ENCODE results near the gene CYSLTR2.

Gene CYSLTR2

DNA sequence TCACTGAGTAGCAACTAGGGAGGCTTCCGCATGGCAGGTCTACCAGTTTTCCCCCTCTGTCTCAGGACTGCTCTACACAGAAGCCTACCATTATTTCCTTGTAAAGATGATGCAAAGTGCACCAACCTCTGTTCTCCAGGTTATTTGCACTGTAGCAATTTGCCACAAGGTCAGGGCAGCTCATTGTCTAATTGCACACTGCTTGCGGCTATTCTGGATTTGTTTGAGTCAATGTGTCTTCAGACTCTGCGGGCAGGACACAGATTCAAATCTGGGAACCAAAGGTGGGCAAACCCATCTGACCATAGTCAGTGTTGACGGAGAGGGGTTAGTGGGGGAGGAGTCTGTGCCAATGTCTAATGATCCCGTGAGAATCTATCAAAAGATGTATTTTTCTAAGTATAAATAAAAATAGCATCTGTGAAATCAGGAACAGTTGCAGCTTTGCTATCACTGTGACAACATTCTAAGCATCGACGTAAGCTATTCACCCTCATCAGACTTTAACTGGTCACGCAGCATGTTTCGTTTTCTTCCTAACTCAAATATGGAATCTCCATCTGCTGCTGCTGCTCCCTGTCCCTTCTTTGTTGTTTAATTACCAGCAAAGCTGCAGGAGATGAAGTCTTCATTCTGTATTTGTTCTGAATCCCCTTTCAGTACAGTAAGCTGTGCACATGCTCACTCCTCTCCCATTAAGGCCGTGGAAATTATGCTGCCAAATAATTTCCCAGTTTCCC lies 26.4 kb downstream of the CYSLTR2 start:
- ATAC-seq (ENCODE audit: low read depth) (no peak), DNase-seq (ENCODE audit: low spot score) (no peak)
- TF ChIP-seq, protein P1, sequence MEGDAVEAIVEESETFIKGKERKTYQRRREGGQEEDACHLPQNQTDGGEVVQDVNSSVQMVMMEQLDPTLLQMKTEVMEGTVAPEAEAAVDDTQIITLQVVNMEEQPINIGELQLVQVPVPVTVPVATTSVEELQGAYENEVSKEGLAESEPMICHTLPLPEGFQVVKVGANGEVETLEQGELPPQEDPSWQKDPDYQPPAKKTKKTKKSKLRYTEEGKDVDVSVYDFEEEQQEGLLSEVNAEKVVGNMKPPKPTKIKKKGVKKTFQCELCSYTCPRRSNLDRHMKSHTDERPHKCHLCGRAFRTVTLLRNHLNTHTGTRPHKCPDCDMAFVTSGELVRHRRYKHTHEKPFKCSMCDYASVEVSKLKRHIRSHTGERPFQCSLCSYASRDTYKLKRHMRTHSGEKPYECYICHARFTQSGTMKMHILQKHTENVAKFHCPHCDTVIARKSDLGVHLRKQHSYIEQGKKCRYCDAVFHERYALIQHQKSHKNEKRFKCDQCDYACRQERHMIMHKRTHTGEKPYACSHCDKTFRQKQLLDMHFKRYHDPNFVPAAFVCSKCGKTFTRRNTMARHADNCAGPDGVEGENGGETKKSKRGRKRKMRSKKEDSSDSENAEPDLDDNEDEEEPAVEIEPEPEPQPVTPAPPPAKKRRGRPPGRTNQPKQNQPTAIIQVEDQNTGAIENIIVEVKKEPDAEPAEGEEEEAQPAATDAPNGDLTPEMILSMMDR (IDR thresholded peaks at IDR 0.05; ENCODE audit: poor library complexity, severe bottlenecking), result no peak
- Histone ChIP-seq H3K4me1 (ENCODE audit: insufficient read depth, poor library complexity, severe bottlenecking) (no peaks in the 10 kb centered on the region), H3K27me3 (ENCODE audit: insufficient read depth, poor library complexity, severe bottlenecking) (no peaks in the 10 kb centered on the region), H3K4me3 (ENCODE audit: severe bottlenecking) (no peak overlapping the region), H3K36me3 (ENCODE audit: low read depth) (no peaks in the 10 kb centered on the region), H3K9me3 (ENCODE audit: severe bottlenecking) (no peaks in the 10 kb centered on the region), H3K27ac (ENCODE audit: poor library complexity, severe bottlenecking) (no peak overlapping the region)

DNA sequence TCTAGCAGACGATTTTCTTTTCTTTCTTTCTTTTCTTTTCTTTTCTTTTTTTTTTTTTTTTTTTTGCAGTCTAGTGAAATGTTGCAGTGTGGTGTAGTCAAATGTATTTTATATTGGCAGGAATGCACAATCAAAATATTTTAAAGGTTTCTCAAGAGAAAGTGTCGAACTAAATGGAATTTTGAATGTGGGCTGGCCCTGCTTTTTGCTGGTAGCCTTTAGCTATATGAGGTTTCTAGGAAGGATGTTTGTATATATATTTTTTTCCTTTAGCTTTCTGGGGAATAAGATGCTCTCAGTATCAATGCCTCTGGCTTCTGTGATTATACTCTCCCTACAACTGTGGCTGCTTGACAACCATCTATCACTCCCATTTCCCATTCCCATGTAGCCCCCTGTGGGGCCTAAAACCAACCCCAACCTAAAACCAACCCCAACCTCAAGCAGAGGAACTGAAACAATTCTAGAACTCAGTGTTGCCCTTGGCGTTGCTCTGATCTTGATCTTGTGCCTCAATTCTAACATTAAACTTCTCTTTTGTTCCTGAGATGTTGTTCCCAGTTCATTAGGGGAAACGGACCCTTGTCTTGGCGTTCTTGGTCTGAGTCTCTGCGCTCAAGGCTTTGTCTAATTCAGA lies 27.1 kb downstream of the CYSLTR2 start:
- Histone ChIP-seq H3K27me3 (ENCODE audit: insufficient read depth, poor library complexity, severe bottlenecking) (no peaks in the 10 kb centered on the region), H3K4me1 (ENCODE audit: insufficient read depth, poor library complexity, severe bottlenecking) (no peaks in the 10 kb centered on the region), H3K4me3 (ENCODE audit: severe bottlenecking) (no peak overlapping the region), H3K27ac (ENCODE audit: poor library complexity, severe bottlenecking) (no peak overlapping the region), H3K36me3 (ENCODE audit: low read depth) (no peaks in the 10 kb centered on the region), H3K9me3 (ENCODE audit: severe bottlenecking) (no peaks in the 10 kb centered on the region)
- no peak for DNase-seq (ENCODE audit: low spot score)
- ATAC-seq (ENCODE audit: low read depth), result no peak
- TF ChIP-seq, protein P1 (IDR thresholded peaks at IDR 0.05; ENCODE audit: poor library complexity, severe bottlenecking), result no peak

DNA sequence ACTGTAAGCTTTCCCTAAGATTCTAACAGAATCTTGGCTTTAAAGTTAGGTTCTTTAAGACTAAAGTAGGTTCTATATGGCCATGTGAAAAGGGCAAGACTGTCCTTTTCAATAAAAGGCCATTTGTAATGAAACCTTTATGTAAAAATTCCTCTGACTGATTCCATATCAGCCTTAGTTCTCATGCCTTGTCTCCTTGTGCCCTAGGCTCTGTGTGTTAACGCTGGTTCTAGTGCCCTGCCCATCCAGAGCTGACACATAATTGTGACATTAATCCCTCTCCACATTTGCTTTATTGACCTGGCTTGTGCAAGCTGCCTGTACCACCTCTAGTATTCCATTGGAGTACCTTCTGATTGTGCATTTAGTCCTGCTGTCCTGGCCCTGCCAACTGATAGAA lies 28.2 kb downstream of the CYSLTR2 start:
- no peaks in the 10 kb centered on the region for H3K27me3 ChIP-seq (ENCODE audit: insufficient read depth, poor library complexity, severe bottlenecking)
- H3K4me1 ChIP-seq (ENCODE audit: insufficient read depth, poor library complexity, severe bottlenecking), result no peaks in the 10 kb centered on the region
- TF ChIP-seq, protein P1 (IDR thresholded peaks at IDR 0.05; ENCODE audit: poor library complexity, severe bottlenecking), result no peak
- no peak overlapping the region for H3K4me3 ChIP-seq (ENCODE audit: severe bottlenecking)
- no peaks in the 10 kb centered on the region for H3K36me3 ChIP-seq (ENCODE audit: low read depth)
- ATAC-seq (ENCODE audit: low read depth) (no peak), DNase-seq (ENCODE audit: low spot score) (no peak)
- H3K27ac ChIP-seq (ENCODE audit: poor library complexity, severe bottlenecking), result no peak overlapping the region
- H3K9me3 ChIP-seq (ENCODE audit: severe bottlenecking), result no peaks in the 10 kb centered on the region

DNA sequence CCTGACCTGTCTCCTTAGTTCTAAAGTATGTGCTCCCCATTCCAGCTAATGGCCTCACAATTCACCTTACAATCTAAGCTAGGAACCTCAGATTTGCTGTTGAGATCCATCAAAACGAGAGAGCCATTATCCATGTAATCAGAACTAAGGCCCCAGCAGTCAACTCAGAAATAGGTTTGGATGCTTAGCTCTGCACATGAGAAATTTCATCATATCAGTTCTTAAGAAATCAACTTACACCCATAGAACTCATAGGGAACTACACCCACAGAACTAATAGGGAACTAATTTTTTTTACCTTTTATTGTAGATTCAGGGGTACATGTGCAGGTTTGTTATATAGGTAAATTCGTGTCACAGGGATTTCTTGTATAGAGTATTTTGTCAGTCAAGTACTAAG lies 28.7 kb downstream of the CYSLTR2 start:
- no peak for DNase-seq (ENCODE audit: low spot score)
- no peaks in the 10 kb centered on the region for H3K36me3 ChIP-seq (ENCODE audit: low read depth)
- no peaks in the 10 kb centered on the region for H3K9me3 ChIP-seq (ENCODE audit: severe bottlenecking)
- TF ChIP-seq, protein P1 (IDR thresholded peaks at IDR 0.05; ENCODE audit: poor library complexity, severe bottlenecking), result no peak
- H3K27me3 ChIP-seq (ENCODE audit: insufficient read depth, poor library complexity, severe bottlenecking), result no peaks in the 10 kb centered on the region
- H3K4me3 ChIP-seq (ENCODE audit: severe bottlenecking), result no peak overlapping the region
- ATAC-seq (ENCODE audit: low read depth), result no peak
- H3K27ac ChIP-seq (ENCODE audit: poor library complexity, severe bottlenecking), result no peak overlapping the region
- H3K4me1 ChIP-seq (ENCODE audit: insufficient read depth, poor library complexity, severe bottlenecking), result no peaks in the 10 kb centered on the region
